ENCODE data around the gene FBLIM1.

Gene FBLIM1

GRCh38 chr1:15730936-15731335 lies 27.7 kb upstream of the FBLIM1 start:
- no peak for DNase-seq (ENCODE audit: low read depth in 1 of 2, low spot score in 1 of 2)

- no peak for DNase-seq (ENCODE audit: low read depth in 1 of 2, low spot score in 1 of 2)
Observed at GRCh38 chr1:15731735-15732685, 26.6 kb upstream of the FBLIM1 start.

DNA sequence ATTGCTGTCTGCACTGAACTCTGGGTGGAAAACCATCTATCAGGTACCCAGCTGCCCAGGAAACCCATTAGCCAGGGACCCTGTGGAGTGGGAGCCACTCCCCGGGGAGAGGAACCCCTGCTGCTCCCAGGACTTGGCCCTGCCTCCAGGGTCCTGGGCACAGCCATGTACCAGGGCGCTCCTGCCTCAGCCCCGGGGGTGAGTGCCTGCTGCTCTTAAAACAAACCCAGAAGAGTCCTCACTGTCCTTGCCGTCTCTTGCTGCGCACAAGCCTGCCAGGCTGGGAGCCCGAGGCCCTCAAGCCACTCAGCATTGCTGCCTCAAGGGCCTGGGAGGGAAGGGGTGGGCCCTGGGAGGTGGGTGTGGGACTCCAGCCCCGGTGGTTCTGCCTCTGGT lies 25.9 kb upstream of the FBLIM1 start:
- no peak for DNase-seq (ENCODE audit: low read depth in 1 of 2, low spot score in 1 of 2)

GRCh38 chr1:15733218-15733725 lies 25.3 kb upstream of the FBLIM1 start:
- DNase-seq (ENCODE audit: low read depth in 1 of 2, low spot score in 1 of 2) = no peak

DNA sequence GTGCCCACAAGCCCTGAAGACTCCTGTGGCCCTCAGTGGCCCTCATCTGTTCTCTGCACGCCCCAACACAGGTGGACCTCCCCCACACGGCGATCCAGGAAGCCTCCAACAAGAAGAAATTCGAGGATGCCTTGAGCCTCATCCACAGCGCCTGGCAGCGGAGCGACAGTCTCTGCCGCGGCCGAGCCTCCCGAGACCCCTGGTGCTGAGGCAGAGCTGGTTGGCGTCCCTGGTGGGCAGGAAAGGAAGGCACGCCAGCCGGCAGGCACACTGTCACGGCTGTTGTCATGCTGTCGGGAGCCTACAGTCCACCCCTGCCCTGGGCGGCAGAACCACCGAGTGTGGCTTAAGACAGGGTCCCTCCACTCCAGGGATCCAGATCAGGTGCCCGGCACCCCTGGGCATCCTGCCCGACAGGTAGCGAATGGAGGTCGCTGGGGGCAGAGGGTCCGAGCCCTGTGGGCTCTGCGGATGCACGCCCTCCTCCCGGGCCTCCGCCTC lies 24.8 kb upstream of the FBLIM1 start:
- DNase-seq (ENCODE audit: low read depth in 1 of 2, low spot score in 1 of 2) = no peak

- no peak for DNase-seq (ENCODE audit: low read depth in 1 of 2, low spot score in 1 of 2)
Observed at GRCh38 chr1:15734296-15734695, 24.3 kb upstream of the FBLIM1 start.

DNA sequence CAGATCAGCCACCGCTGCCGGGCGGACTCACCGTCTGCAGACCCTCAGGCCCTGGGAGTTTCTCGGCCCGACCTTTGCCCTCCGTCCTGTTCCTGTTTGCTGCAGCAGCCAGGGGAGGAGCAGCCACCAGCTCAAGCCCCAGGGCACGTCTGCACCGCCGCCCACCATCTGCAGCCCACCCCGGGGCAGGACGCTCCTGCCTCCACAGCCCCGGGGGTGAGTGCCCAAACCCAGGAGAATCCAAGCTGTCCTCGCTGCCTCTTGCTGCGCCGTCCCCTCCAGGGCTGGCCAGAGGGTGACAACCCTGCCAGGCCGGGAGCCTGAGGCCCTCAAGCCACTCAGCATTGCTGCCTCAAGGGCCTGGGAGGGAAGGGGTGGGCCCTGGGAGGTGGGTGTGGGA lies 23.7 kb upstream of the FBLIM1 start:
- DNase-seq (ENCODE audit: low read depth in 1 of 2, low spot score in 1 of 2) = no peak

DNA sequence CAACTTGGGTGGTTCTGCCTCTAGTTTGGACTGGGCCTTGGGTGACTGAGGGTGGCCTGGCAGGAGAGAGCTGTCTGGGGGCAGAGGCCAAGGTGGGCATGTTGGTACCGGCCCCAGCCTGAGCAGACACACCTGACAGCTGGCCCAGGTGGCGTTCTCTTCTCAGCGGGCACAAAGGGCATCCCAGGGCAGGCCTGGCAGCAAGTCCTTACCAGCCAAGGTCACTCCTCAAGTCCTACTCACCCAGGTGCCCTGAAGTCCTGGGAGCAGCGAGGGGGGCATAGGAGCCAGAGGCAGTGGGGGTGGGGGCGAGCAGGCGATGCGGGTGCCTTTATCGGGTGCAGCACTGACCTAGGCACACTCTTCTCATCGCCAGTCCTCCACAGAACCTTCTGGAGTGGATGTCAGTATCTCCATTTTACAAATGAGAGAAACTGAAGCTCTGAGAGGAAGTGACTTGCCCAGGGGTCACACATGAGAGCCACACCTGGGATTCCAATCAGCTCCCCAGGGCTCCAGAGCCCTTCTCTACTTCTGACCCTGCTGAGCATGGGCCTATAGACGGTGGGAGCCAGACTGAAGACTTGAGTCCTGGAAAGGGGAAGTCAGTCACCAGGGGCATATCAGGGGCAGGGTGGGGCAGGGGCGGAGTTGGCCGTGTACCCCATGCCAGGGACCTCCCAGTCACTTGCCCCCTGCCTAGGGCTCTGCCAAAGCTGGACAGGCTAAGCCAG lies 23.1 kb upstream of the FBLIM1 start:
- no peak for DNase-seq (ENCODE audit: low read depth in 1 of 2, low spot score in 1 of 2)

- no peak for DNase-seq (ENCODE audit: low read depth in 1 of 2, low spot score in 1 of 2)
Observed at GRCh38 chr1:15736038-15736891, 22.3 kb upstream of the FBLIM1 start, which contains the start of gene SLC25A34. TSS of gene SLC25A34 (plus strand) at chr1:15736258. CDS start at chr1:15736486, 228 bp downstream.

GRCh38 chr1:15736892-15737261 lies 21.7 kb upstream of the FBLIM1 start:
- no peak for DNase-seq (ENCODE audit: low read depth in 1 of 2, low spot score in 1 of 2)

DNA sequence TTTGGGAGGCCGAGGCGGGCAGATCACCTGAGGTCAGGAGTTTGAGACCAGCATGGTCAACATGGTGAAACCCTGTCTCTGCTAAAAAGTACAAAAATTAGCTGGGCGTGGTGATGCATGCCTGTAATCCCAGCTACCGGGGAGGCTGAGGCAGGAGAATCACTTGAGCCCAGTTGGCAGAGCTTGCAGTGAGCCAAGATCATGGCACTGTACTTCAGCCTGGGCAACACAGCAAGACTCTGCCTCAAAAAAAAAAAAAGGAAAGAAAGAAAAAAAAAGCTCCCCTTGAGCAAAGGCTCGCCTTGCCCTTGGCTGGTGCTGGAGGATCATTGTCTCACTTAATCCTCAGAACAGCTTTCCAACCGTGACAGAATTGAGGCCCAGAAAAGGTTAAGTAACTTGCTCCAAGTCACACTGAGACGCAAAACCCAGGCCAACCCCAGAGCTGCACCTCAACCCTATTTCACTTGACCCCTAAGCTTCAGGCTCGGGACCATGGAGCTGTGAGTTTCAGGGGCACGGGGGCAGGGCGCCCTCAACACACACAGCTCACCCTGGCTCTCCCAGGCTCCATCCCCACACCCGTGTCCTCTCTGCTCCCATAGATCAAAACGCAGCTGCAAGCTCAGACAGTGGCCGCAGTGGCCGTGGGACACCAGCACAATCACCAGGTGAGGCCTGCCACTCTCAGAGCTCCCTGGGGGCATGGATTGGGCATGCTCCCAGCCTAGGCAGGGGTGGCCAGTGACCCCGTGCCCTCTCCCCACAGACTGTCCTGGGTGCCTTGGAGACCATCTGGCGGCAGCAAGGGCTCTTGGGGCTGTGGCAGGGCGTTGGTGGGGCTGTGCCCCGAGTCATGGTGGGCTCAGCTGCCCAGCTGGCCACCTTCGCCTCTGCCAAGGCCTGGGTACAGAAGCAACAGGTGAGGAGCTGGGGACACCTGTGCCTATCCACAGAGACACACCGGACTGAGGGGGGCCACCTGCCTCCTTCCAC lies 21.0 kb upstream of the FBLIM1 start:
- DNase-seq (ENCODE audit: low read depth in 1 of 2, low spot score in 1 of 2) = no peak

GRCh38 chr1:15738416-15739113 lies 20.0 kb upstream of the FBLIM1 start:
- no peak for DNase-seq (ENCODE audit: low read depth in 1 of 2, low spot score in 1 of 2)

DNA sequence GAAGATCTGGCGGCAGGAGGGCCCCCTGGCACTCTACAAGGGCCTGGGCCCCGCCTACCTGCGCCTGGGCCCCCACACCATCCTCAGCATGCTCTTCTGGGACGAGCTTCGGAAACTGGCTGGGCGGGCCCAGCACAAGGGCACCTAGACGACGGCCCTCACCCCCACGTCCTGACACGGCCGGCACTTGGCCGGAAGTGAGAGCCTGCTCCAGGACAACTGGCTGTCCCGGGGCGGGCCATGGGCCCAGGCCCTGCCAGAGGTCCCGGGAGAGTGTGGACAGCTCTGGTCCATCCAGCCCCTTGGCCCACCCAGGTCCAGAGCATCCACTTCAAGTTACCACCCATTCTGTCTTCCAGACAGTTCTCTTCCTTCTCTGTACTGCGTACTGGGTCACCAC lies 19.3 kb upstream of the FBLIM1 start:
- no peak for DNase-seq (ENCODE audit: low read depth in 1 of 2, low spot score in 1 of 2)

DNA sequence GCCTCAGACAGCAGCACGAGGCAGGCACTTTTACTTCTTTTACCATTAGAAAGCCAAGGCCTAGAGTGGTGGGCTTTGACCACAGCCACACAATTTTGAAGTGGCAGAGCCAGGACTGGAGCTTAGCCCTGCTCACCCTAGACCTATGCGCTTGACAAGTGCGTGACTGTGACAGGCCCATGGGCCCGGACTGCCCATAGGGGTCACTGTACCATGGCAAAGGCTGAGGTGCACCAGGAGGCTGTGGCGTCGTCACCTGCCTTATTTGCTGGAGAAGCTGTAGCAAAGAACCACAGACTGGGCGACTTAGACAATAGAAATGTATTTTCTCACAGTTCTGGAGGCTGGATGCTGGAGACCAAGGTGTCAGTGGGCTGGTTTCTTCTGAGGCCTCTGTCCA lies 18.9 kb upstream of the FBLIM1 start:
- no peak for DNase-seq (ENCODE audit: low read depth in 1 of 2, low spot score in 1 of 2)

DNA sequence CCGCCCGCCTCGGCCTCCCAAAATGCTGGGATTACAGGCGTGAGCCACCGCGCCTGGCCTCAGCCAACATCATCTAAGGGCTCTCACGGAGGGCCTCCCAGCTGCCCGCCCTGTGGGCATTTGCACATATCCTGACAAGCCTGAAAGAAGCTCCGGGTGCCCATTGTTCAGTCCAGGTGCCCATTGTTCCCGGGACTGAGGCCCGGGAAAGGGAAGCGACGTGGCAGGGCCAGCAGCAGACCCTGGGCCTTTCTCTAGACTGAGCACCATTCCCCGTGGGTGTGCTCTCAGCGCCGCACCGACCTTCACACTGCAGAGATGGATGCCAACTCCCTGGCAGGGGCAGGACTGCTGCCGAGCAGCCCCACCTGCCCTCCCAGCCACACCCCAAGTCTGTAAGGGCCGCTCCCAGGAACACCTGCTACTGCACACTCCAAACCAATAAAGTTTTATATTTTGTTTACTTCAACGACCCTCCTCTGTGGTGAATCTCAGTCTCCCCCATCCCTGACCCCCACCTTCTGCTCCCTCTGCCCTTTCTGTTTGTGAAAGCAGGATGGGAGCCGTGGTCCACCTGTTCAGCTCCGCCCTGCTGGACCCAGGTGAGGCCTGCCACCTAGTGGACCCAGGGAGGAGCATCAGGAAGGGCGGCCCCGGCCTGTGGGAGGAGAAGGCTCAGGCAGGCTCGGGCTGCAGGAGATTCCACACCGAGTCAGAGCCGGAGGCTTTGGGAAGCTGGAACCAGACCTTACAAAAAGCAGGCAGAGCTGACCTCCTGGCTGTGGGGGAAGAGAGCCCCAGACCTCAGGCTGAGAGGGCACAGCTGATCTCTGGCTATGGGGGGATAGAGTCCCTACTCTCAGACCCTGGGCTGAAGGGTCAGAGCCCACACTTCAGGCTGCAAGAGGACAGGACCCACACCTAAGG lies 17.4 kb upstream of the FBLIM1 start:
- DNase-seq (ENCODE audit: low read depth in 1 of 2, low spot score in 1 of 2) = peak; percentile 42 to 53

- no peak for DNase-seq (ENCODE audit: low read depth in 1 of 2, low spot score in 1 of 2)
Observed at GRCh38 chr1:15742339-15742801, 16.2 kb upstream of the FBLIM1 start, which contains the start of gene TMEM82. TSS of gene TMEM82 (plus strand) at chr1:15742499. CDS start at chr1:15742560, 61 bp downstream.

DNA sequence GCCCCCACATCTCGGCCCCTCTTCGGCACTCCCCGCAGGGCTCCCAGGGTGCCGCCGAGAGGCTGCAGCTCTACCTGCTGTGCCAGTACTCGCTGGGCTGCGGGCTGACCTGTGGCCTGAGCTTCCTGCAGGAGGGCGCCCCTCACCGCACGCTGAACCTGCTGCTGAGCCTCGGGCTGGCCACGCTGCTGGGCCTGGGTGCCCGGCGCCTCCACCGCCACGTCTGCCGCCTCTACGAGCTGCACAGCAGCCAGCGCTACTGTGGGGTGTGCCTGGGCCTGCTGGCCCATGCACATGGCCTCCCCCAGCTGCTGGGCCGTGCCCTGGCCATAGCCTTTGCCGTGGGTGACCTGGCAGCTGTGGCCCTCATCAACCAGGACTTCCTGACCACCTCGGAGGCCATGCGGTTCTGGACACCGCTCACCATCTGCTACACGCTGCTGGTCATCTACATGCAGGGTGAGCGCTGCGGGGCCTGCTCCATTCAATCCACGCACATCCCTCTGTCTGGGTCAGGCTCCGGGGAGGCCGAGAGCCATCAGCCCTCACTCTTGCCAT lies 14.4 kb upstream of the FBLIM1 start:
- no peak for DNase-seq (ENCODE audit: low read depth in 1 of 2, low spot score in 1 of 2)
